LNCAP (cell line): Measurements from ENCODE around the gene PDIK1L.

Experiments
- TF ChIP-seq, protein P1 (sequence below): fragments of 450-650 bp; IDR thresholded peaks from 2 replicates; pipeline ENCODE4 v1.5.1; 2017; ENCODE audit warnings: mild to moderate bottlenecking

PDIK1L gene

DNA sequence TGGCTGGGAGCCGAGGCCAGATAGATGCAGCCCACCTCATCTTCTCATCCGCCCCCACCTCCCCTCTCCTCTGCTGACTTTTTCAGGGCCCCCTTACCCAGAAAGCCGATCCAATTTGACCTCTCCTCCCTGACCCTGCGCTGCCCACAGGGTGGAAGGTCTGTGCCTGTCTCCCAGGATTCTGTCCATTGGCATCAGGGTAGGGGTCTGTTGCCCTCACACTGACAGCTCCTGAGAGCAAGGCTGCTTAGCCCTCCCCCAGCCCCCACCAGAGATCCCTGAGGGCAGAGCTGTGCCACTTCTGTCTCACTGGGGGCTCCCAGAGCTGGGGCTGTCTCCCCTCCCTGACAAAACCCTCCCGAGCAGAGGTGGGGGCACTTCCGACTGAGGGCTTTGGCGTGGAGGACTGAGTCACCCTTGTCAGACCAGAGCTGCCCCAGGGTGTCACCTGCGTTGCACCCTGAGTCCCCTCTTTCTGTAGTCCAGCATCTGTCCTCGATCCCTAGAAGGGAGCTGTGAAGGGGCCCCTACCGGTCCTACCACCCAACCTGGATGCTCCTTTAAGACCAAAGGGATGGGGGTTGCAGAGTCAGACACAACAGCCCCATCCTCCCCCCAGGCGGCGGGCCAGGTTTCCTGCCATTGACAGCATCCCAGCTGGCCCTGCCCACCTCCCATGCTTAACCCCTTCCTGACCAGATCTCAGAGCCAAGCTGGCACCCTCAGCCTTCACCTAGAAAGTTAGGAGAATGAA, 44.8 kb downstream of the PDIK1L start:
- TF ChIP-seq, protein P1, sequence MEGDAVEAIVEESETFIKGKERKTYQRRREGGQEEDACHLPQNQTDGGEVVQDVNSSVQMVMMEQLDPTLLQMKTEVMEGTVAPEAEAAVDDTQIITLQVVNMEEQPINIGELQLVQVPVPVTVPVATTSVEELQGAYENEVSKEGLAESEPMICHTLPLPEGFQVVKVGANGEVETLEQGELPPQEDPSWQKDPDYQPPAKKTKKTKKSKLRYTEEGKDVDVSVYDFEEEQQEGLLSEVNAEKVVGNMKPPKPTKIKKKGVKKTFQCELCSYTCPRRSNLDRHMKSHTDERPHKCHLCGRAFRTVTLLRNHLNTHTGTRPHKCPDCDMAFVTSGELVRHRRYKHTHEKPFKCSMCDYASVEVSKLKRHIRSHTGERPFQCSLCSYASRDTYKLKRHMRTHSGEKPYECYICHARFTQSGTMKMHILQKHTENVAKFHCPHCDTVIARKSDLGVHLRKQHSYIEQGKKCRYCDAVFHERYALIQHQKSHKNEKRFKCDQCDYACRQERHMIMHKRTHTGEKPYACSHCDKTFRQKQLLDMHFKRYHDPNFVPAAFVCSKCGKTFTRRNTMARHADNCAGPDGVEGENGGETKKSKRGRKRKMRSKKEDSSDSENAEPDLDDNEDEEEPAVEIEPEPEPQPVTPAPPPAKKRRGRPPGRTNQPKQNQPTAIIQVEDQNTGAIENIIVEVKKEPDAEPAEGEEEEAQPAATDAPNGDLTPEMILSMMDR, result no peak

DNA sequence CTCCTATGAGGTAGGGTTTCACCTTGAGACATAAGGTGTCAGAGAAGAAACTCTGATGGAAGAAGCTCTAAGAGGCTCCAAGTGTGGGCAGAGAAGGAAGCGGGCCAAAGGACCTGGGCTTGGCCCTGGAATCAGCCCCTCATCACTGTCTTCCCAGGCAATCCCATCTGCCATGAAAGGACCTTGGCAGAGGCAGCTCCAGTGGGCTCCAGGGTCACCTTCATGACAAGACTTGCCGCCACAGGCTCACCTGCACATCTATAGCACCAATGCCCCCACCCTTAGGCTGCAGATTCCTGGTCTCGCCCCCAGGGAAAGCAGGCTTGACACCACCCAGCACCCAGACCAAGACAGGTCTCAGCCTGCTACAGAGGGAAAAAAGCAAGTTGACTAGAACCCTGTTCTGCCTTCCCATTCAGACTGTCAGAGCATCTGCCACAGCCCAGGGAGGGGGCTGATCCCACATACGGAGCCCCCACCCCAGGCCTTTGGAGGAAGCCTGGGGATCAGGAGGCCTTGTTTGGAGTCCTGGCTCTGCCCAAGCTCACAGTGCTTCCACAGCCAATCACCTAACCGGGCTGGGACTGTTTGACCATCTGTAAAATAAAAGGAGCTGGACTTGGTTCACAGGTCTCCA, 46.8 kb downstream of the PDIK1L start:
- TF ChIP-seq, protein P1, result no peak

DNA sequence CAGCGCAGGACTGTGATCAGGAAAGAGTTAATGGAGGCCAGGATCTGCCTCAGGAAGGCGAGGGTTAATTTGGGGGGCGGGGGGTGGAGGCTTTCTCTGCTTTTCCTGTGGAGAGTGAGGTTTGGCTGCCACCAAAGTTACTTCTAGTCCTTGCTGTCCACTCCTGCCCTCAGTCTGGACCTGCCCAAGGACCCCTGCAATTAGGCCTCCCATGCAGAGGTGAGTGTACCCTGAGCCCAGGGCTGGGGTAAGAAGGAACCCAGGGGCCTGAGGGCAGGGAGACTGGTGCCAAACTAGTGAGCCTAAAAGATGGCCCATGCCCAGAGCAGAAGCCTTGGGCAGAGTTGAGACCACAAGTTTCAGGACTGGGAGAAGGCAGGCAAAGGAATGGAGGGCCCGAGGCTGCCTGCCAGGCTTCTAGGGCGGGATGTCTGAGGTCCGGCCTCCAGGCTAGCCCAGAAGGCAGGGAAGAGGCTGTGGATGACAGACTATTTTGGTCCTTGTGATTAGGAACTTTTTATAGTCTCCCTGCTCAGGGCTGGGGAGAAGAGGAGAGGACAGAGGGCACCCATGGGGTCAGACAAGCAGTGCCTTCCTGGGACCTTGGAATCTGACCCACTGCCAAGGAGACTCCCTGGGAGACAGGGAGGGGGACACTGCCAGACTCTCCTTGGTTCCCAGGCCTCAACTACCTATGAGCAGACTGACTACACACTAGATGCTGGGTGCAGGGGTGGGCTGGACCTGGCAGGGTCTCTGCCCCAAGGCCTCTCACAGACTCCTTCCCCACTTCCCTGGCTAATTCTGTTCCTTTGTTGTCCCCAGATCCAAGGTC, 47.5 kb downstream of the PDIK1L start, which contains the start of gene FAM110D:
Gene FAM110D (plus strand): TSS at position 172 of the 835 bp plus-strand sequence. CDS start 2,213 bp downstream, outside the sequence.
- TF ChIP-seq, protein P1, result no peak

DNA sequence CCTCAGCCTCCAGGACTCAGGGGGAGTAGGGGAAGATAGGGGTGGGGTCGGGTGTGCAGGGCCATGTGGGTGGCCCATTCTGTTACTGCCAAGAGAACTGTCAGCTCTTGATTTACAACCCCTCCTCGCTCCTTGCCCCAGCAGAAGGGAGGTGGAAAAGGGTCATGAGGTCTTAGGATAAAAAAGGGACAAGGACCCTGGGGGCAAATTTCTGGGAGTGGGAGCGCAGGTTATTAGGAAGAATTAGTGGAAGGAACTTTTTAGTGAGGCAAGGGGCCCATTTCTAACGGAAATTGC, 48.1 kb downstream of the PDIK1L start:
- TF ChIP-seq, protein P1, result no peak

DNA sequence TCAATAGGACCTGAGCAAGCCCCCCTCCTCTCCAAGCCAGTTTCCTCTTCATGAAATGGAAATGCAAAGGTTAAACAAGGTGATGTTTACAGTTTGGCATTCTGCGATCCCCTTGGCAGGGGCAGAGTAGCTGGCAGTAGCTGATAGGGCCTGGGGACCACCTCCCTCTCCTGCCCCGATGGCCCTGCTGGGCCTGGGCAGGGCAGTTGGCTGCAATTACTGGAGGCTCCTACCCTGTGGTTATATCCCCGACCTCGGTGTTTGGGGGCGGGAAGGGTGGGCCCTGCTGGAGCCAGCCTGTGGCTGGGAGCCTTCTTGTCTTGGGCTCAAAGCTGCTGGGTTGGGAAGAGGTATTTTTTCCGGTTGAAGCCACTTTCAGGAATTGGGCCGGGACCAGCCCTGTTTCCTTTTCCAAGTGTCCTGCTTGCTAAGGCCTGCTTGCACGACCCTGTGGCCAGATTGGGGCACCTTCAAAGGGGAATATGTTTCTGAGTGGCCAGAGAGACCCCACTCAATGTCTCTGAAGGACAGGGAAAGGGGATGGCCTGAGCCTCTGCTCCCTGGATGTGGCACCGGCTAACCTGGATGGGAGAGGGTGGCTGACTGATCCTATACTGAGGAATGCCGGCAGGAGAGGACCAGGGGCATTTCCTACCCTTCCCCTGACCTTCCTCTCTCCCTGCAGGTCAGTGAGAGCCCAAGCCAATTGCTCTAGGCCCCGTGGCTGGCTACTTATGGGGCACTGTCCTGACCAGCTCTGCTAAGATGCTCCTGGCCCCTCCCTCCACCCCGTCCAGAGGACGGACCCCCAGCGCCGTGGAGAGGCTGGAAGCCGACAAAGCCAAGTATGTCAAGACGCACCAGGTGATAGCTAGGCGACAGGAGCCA, 49.1 kb downstream of the PDIK1L start:
- TF ChIP-seq, protein P1, result no peak

DNA sequence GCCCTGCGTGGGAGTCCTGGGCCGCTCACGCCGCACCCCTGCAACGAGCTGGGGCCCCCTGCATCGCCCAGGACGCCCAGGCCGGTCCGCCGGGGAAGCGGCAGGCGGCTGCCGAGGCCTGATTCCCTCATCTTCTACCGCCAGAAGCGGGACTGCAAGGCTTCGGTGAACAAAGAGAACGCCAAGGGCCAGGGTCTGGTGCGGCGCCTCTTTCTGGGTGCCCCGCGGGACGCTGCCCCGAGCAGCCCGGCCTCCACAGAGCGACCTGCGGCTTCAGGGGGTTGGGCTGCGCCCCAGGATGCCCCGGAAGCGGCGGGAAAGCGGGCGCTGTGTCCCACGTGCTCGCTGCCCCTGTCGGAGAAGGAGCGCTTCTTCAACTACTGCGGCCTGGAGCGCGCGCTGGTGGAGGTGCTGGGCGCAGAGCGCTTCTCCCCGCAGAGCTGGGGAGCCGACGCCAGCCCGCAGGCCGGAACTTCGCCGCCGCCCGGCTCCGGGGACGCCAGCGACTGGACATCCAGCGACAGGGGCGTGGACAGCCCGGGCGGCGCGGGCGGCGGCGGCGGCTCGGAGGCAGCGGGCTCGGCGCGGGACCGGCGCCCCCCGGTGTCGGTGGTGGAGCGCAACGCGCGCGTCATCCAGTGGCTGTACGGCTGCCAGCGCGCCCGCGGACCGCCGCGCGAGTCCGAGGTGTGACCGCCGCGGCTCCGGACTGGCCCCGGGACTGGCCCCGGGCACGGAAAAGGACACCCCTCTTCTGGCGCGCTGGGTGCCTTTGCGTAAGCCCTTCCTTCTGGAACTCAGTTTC, 50.0 kb downstream of the PDIK1L start:
- TF ChIP-seq, protein P1, result no peak
